NK-92 (cell line): ENCODE data around the gene MRPS11.
"Not testable (repeated sequence)": the region's sequence is repeated elsewhere in the genome, so short reads cannot be mapped to it uniquely, and the experiment has no call there.

Experiments used
- DNase-seq: peaks from one replicate; lab custom pipeline; 2025; ENCODE audit not compliant: unreplicated experiment; lab: John Stamatoyannopoulos, UW

Gene MRPS11

GRCh38 chr15:88467073-88467934 is at the start of gene MRPS11, which contains the start of gene MRPL46:
TSS of gene MRPS11 (plus strand) at chr15:88467708. CDS start at chr15:88467718, 10 bp downstream.
TSS of gene MRPL46 (minus strand) at chr15:88467388. CDS start at chr15:88467377, 11 bp downstream.
- no peak for DNase-seq

GRCh38 chr15:88419830-88420229 is 47.7 kb upstream of the MRPS11 start:
- no peak for DNase-seq

GRCh38 chr15:88423331-88423730 is 44.2 kb upstream of the MRPS11 start:
- no peak for DNase-seq

GRCh38 chr15:88426304-88426703 is 41.2 kb upstream of the MRPS11 start:
- no peak for DNase-seq

GRCh38 chr15:88428053-88428452 is 39.5 kb upstream of the MRPS11 start:
- no peak for DNase-seq

GRCh38 chr15:88428805-88429605 is 38.5 kb upstream of the MRPS11 start:
- DNase-seq = no peak

GRCh38 chr15:88430051-88430450 is 37.5 kb upstream of the MRPS11 start:
- DNase-seq = no peak

GRCh38 chr15:88431441-88431840 is 36.1 kb upstream of the MRPS11 start:
- no peak for DNase-seq

- DNase-seq = no peak
Measured at GRCh38 chr15:88433046-88433685, 34.3 kb upstream of the MRPS11 start.

- not testable (repeated sequence) for DNase-seq
Measured at GRCh38 chr15:88434106-88434505, 33.4 kb upstream of the MRPS11 start.

GRCh38 chr15:88438181-88438580 is 29.3 kb upstream of the MRPS11 start:
- no peak for DNase-seq

- DNase-seq = no peak
Measured at GRCh38 chr15:88440021-88440420, 27.5 kb upstream of the MRPS11 start.

- DNase-seq = no peak
Measured at GRCh38 chr15:88441076-88441730, 26.3 kb upstream of the MRPS11 start.

- DNase-seq = no peak
Measured at GRCh38 chr15:88447206-88447605, 20.3 kb upstream of the MRPS11 start.

- DNase-seq = no peak
Measured at GRCh38 chr15:88447741-88448140, 19.8 kb upstream of the MRPS11 start.

- DNase-seq = no peak
Measured at GRCh38 chr15:88448991-88449461, 18.5 kb upstream of the MRPS11 start.

- no peak for DNase-seq
Measured at GRCh38 chr15:88449581-88449980, 17.9 kb upstream of the MRPS11 start.

GRCh38 chr15:88450125-88450798 is 17.2 kb upstream of the MRPS11 start:
- no peak for DNase-seq

- DNase-seq = no peak
Measured at GRCh38 chr15:88453651-88454050, 13.9 kb upstream of the MRPS11 start.

GRCh38 chr15:88454236-88454635 is 13.3 kb upstream of the MRPS11 start:
- DNase-seq = no peak
